H1 (cell line): ENCODE results near the gene NPTX1. TPM values are rescaled to one million over a fixed set of nuclear protein-coding genes. Genes with fewer than 3 reads are reported as not detected.

ENCODE experiments used
- CTCF ChIA-PET: fragments of 300-600 bp; sonication (Branson Sonifier 250); formaldehyde crosslinking; loops from one replicate; lab custom pipeline; 2021; ENCODE audit not compliant: partially characterized antibody; lab: Charles Lee
- POLR2A ChIA-PET: fragments of 300-600 bp; sonication (Branson Sonifier 250); formaldehyde crosslinking; loops from one replicate; lab custom pipeline; 2021; ENCODE audit warnings: inconsistent platforms; ENCODE audit not compliant: partially characterized antibody; lab: Charles Lee
- DNase-seq, 2 experiments: peaks; one replicate each; pipeline versions ENCODE4 v3.0.0 to v3.0.0-alpha.2; 2010 to 2022; ENCODE audit warnings: low spot score in 2 of 2, low read depth in 1 of 2, mixed read lengths in 1 of 2
- FAIRE-seq: peaks from 2 replicates; lab custom pipeline; 2011; peaks lifted over from hg19 to GRCh38; lab: Jason Lieb, UNC
- H2AFZ ChIP-seq: 2 replicates; pipeline ENCODE4 v1.8.1; 2012; ENCODE audit warnings: low read length, inconsistent platforms
- H2AK5ac ChIP-seq: 2 replicates; pipeline ENCODE4 v1.6.1; 2013; ENCODE audit warnings: low read depth, low read length
- H2BK120ac ChIP-seq: replicated peaks from 2 replicates; pipeline ENCODE3; 2013; ENCODE audit warnings: low read depth, low read length, inconsistent platforms
- H2BK12ac ChIP-seq: 2 replicates; pipeline ENCODE4 v1.6.1; 2013; ENCODE audit warnings: low read depth, low read length
- H2BK15ac ChIP-seq: 2 replicates; pipeline ENCODE4 v1.6.1; 2013; ENCODE audit warnings: low read length
- H2BK20ac ChIP-seq: 2 replicates; pipeline ENCODE4 v1.6.1; 2013; ENCODE audit warnings: low read length
- H2BK5ac ChIP-seq: 2 replicates; pipeline ENCODE4 v1.6.1; 2013; ENCODE audit warnings: low read depth, low read length
- H3K14ac ChIP-seq: 2 replicates; pipeline ENCODE4 v1.6.1; 2013; ENCODE audit warnings: inconsistent platforms; ENCODE audit not compliant: insufficient read length
- H3K18ac ChIP-seq: 2 replicates; pipeline ENCODE4 v1.6.1; 2013; ENCODE audit warnings: low read length; ENCODE audit errors: extremely low read depth
- H3K23ac ChIP-seq: 2 replicates; pipeline ENCODE4 v1.6.1; 2013; ENCODE audit warnings: inconsistent platforms; ENCODE audit not compliant: insufficient read length
- H3K23me2 ChIP-seq: 2 replicates; pipeline ENCODE4 v1.6.1; 2013; ENCODE audit warnings: low read depth, low read length
- H3K27ac ChIP-seq: 2 replicates; pipeline ENCODE4 v1.6.1; 2011; ENCODE audit warnings: low read depth, low read length, inconsistent platforms
- H3K27me3 ChIP-seq, 4 experiments: replicated peaks in 1 of 4; 1 replicate in 1 of 4; 2 replicates in 3 of 4; pipeline versions ENCODE4 v1.6.1 to v1.8.1; 2011 to 2013; ENCODE audit warnings: low read length in 3 of 4, mild to moderate bottlenecking in 3 of 4, inconsistent platforms in 2 of 4, mixed read lengths in 2 of 4, moderate library complexity in 1 of 4; ENCODE audit not compliant: control insufficient read depth in 3 of 4, insufficient read depth in 3 of 4; ENCODE audit errors: extremely low read depth in 1 of 4
- H3K36me3 ChIP-seq, 4 experiments: 2 replicates each; pipeline versions ENCODE4 v1.6.1 to v1.8.1; 2011 to 2013; ENCODE audit warnings: mild to moderate bottlenecking in 4 of 4, low read length in 3 of 4, moderate library complexity in 2 of 4, control low read depth in 1 of 4, inconsistent platforms in 1 of 4; ENCODE audit not compliant: insufficient read depth in 4 of 4, control insufficient read depth in 2 of 4
- H3K4ac ChIP-seq: replicated peaks from 2 replicates; pipeline ENCODE3; 2013; ENCODE audit warnings: low read length, low read depth, mixed read lengths, inconsistent platforms; ENCODE audit not compliant: insufficient read length
- H3K4me1 ChIP-seq, 4 experiments: replicated peaks in 1 of 4; 1 replicate in 1 of 4; 2 replicates in 3 of 4; pipeline versions ENCODE4 v1.6.1 to v1.8.1; 2011 to 2013; ENCODE audit warnings: low read length in 3 of 4, inconsistent platforms in 2 of 4, mixed read lengths in 1 of 4; ENCODE audit not compliant: insufficient read depth in 4 of 4, control insufficient read depth in 3 of 4
- H3K4me2 ChIP-seq, 2 experiments: 2 replicates each; pipeline versions ENCODE4 v1.6.1 to v1.8.1; 2011 to 2013; ENCODE audit warnings: low read depth in 2 of 2, low read length in 2 of 2, control low read depth in 1 of 2, inconsistent platforms in 1 of 2, mild to moderate bottlenecking in 1 of 2; ENCODE audit not compliant: insufficient read depth in 1 of 2
- H3K4me3 ChIP-seq, 4 experiments: fragments of 200-600, 300-600 bp in 1 of 4; sonication (generic), shearing (Covaris generic), sonication (Bioruptor Twin) in 1 of 4; 2 replicates each; pipeline versions ENCODE4 v1.5.1 to v1.8.1; 2011 to 2016; ENCODE audit warnings: low read length in 4 of 4, low read depth in 3 of 4, control low read depth in 2 of 4, inconsistent platforms in 2 of 4, mild to moderate bottlenecking in 2 of 4, mixed read lengths in 1 of 4, moderate library complexity in 1 of 4; ENCODE audit not compliant: insufficient read depth in 2 of 4; ENCODE audit errors: extremely low read depth in 1 of 4
- H3K56ac ChIP-seq: replicated peaks from 2 replicates; pipeline ENCODE3; 2013; ENCODE audit warnings: low read depth, mild to moderate bottlenecking, mixed read lengths, low read length, inconsistent platforms; ENCODE audit not compliant: insufficient read length
- H3K79me1 ChIP-seq: 2 replicates; pipeline ENCODE4 v1.6.1; 2013; ENCODE audit warnings: low read depth, low read length, control low read depth
- H3K79me2 ChIP-seq, 2 experiments: 2 replicates each; pipeline versions ENCODE4 v1.6.1 to v1.8.1; 2012 to 2013; ENCODE audit warnings: low read length in 2 of 2, mild to moderate bottlenecking in 2 of 2, inconsistent platforms in 1 of 2; ENCODE audit not compliant: insufficient read depth in 2 of 2, control insufficient read depth in 1 of 2
- H3K9ac ChIP-seq, 4 experiments: replicated peaks in 1 of 4; 1 replicate in 1 of 4; 2 replicates in 3 of 4; pipeline versions ENCODE4 v1.6.1 to v1.8.1; 2011 to 2013; ENCODE audit warnings: low read depth in 3 of 4, low read length in 3 of 4, control low read depth in 2 of 4, mild to moderate bottlenecking in 2 of 4, moderate library complexity in 2 of 4, inconsistent platforms in 1 of 4; ENCODE audit errors: extremely low read depth in 1 of 4
- H3K9me3 ChIP-seq, 2 experiments: 2 replicates each; pipeline versions ENCODE4 v1.6.1 to v1.8.1; 2012 to 2013; ENCODE audit warnings: mild to moderate bottlenecking in 2 of 2, moderate library complexity in 2 of 2, control low read depth in 1 of 2, inconsistent platforms in 1 of 2, low read depth in 1 of 2, low read length in 1 of 2, mixed read lengths in 1 of 2; ENCODE audit not compliant: insufficient read depth in 2 of 2
- H4K20me1 ChIP-seq, 2 experiments: replicated peaks in 1 of 2; 2 replicates each; pipeline versions ENCODE3 to v1.8.1; 2011 to 2013; ENCODE audit warnings: inconsistent platforms in 2 of 2, low read length in 2 of 2, mild to moderate bottlenecking in 1 of 2; ENCODE audit not compliant: insufficient read depth in 2 of 2, control insufficient read depth in 1 of 2
- H4K5ac ChIP-seq: 2 replicates; pipeline ENCODE4 v1.6.1; 2013; ENCODE audit warnings: low read length, low read depth, mixed read lengths, inconsistent platforms; ENCODE audit not compliant: insufficient read length
- H4K8ac ChIP-seq: 2 replicates; pipeline ENCODE4 v1.8.0; 2013; ENCODE audit warnings: mild to moderate bottlenecking, moderate library complexity, low read length, inconsistent platforms; ENCODE audit not compliant: insufficient read depth; ENCODE audit errors: extremely low read depth
- H4K91ac ChIP-seq: replicated peaks from 2 replicates; pipeline ENCODE3; 2013; ENCODE audit warnings: low read length, mixed read lengths, inconsistent platforms; ENCODE audit not compliant: insufficient read length
- ASH2L ChIP-seq: fragments of 200-600, 300-600 bp; sonication (generic); IDR thresholded peaks from one replicate; pipeline ENCODE4 v1.7.1; 2017; ENCODE audit warnings: low read length
- BACH1 ChIP-seq: IDR thresholded peaks from 2 replicates; pipeline ENCODE4 v1.6.1; 2012; ENCODE audit warnings: low read length, improper control_type of control experiment
- BCL11A ChIP-seq, 2 experiments: IDR thresholded peaks; one replicate each; pipeline ENCODE4 v1.6.1; 2011; ENCODE audit warnings: low read depth in 2 of 2, low read length in 2 of 2, mild to moderate bottlenecking in 2 of 2
- CHD1 ChIP-seq: IDR thresholded peaks from 2 replicates; pipeline ENCODE4 v1.6.1; 2012; ENCODE audit warnings: low read depth, low read length, improper control_type of control experiment
- MAX ChIP-seq: IDR thresholded peaks from 2 replicates; pipeline ENCODE4 v1.6.1; 2012; ENCODE audit warnings: inconsistent platforms
- PHF8 ChIP-seq: fragments of 200-600 bp; sonication (generic); conservative IDR thresholded peaks from 2 replicates; pipeline ENCODE4 v1.7.1; 2012; ENCODE audit warnings: low read depth, mild to moderate bottlenecking, inconsistent platforms, low read length, moderate library complexity
- POLR2AphosphoS5 ChIP-seq: IDR thresholded peaks from 2 replicates; pipeline ENCODE4 v1.6.1; 2011; ENCODE audit warnings: low read depth, low read length
- POU5F1 ChIP-seq: IDR thresholded peaks from 2 replicates; pipeline ENCODE4 v1.6.1; 2011; ENCODE audit warnings: low read depth, mild to moderate bottlenecking, low read length, moderate library complexity
- RXRA ChIP-seq: IDR thresholded peaks from 2 replicates; pipeline ENCODE4 v1.6.1; 2011; ENCODE audit warnings: low read depth, mild to moderate bottlenecking, low read length, moderate library complexity; ENCODE audit not compliant: insufficient read depth
- SP1 ChIP-seq: IDR thresholded peaks from 2 replicates; pipeline ENCODE4 v1.6.1; 2011; ENCODE audit warnings: low read depth, low read length
- WGBS, 2 experiments: shearing (Covaris generic) in 1 of 2; methylation state at CpG; one replicate each; pipeline versions ENCODE4 v1.1.6 to v1.1.7; 2013 to 2015; ENCODE audit warnings: low lambda C conversion rate in 2 of 2, mixed read lengths in 2 of 2, inconsistent platforms in 1 of 2, low coverage in 1 of 2, missing lambda C conversion rate in 1 of 2; ENCODE audit not compliant: insufficient replicate concordance in 2 of 2, insufficient coverage in 1 of 2, insufficient read length in 1 of 2; ENCODE audit errors: extremely low coverage in 1 of 2, missing lambda C conversion rate in 1 of 2; 5-methylcytosine and 5-hydroxymethylcytosine counted together
- polyA plus RNA-seq, 7 experiments: library from polyadenylated mRNA; depleted of rRNA in 3 of 7; stranded (reverse) in 5 of 7; unstranded in 2 of 7; fragments of >200 nt in 5 of 7; fragments of 200-250 nt in 2 of 7; gene quantifications; 1 replicate in 5 of 7; 2 replicates in 1 of 7; 4 replicates in 1 of 7; pipeline versions ENCODE4 v1.2.1 to v1.2.3, GENCODE V29; 2011 to 2013; ENCODE audit warnings: missing spikeins in 2 of 7, mixed read lengths in 2 of 7
- total RNA-seq: library from RNA; stranded (reverse); fragmentation: NEBNext Ultra II Directional; extraction: Animal tissue kit (Norgen Biotek cat#: 25700); gene quantifications from 2 replicates; pipeline ENCODE4 v1.2.1, GENCODE V29; 2021

Gene NPTX1
- total and polyA plus RNA-seq, 2 of the 8 experiments (the other 6 are each of a cell fraction or from before 2014, with no cell fraction given), result 12.0 to 17.9 TPM

DNA sequence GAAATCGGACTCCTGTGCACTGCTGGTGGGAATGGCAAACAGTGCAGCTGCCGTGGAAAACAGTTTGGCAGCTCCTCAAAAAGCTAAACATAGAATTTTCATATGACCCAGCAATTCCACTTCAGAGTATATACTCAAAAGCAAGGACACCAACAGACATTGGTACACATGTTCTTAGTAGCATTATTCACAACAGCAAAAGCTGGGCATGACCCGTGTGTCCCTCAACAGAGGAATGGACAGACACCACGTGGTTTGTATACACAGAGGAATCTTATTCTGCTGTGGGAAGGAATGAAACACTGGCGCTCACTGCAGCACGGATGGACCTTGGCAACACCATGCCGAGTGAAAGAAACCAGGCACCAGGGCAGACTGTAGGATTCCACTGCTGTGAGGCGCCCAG, 16.0 kb downstream of the NPTX1 start:
- Histone ChIP-seq H2AK5ac (no peak overlapping the region), H3K9ac (no peak overlapping the region), H3K18ac (no peak overlapping the region)
- CTCF ChIA-PET, result interaction anchor here (2.4 kb wide), 1 partner anchor 12 kb away, joined by 6 read pairs; no protein-coding TSS in a partner anchor
- TF ChIP-seq CHD1 (no peak), MAX (no peak), BCL11A (IDR thresholded peaks at IDR 0.05; ENCODE audit: low read depth in 2 of 2, low read length in 2 of 2) (no peak), POU5F1 (no peak), BACH1 (no peak), POLR2AphosphoS5 (no peak), ASH2L (no peak), PHF8 (no peak), SP1 (no peak), RXRA (no peak)
- TF ChIP-seq, all 59 proteins: peak for 0
- Histone ChIP-seq H2BK15ac (no peak overlapping the region), H3K27me3 (peaks cover 0 to 13% (median 9%) of the 10 kb centered on the region in 4 experiments; a peak in 5 of 7 replicates), H3K4ac (no peak overlapping the region), H3K23me2 (no peaks in the 10 kb centered on the region), H2AFZ (no peak overlapping the region), H4K5ac (no peak overlapping the region), H3K36me3 (no peaks in the 10 kb centered on the region), H2BK120ac (no peak overlapping the region), H3K79me2 (no peaks in the 10 kb centered on the region), H2BK12ac (no peak overlapping the region), H3K79me1 (no peaks in the 10 kb centered on the region), H3K9me3 (no peaks in the 10 kb centered on the region), H4K20me1 (peaks cover 0 to 1% of the 10 kb centered on the region in 2 experiments), H3K4me2 (no peak overlapping the region), H4K91ac (no peak overlapping the region), H3K23ac (no peak overlapping the region), H3K4me3 (no peak overlapping the region), H3K56ac (no peak overlapping the region), H4K8ac (no peak overlapping the region), H2BK20ac (no peak overlapping the region), H3K27ac (no peak overlapping the region), H3K4me1 (peaks cover 0 to 3% (median 0%) of the 10 kb centered on the region in 4 experiments; a peak in 1 of 7 replicates), H3K14ac (no peak overlapping the region), H2BK5ac (no peak overlapping the region)
- POLR2A ChIA-PET, result no interaction called here
- DNase-seq (no peak), FAIRE-seq (no peak)
- 76% methylated on average over 8 of the region's 8 CpGs; no CpG with 5 or more reads in 1 of the 2 experiments for WGBS, 2 experiments
